ENCODE measurements around the gene LIPI. TPM values are rescaled to one million over a fixed set of nuclear protein-coding genes. Genes with fewer than 3 reads are reported as not detected.
"Not testable (repeated sequence)": the region's sequence is repeated elsewhere in the genome, so short reads cannot be mapped to it uniquely, and the experiment has no call there.

The LIPI gene
- total RNA-seq, 4 donors from 2014 or later: not detected

- Histone ChIP-seq H3K9me3 (no peaks in the 10 kb centered on the region), H3K4me1 (no peaks in the 10 kb centered on the region), H3K27ac (no peak overlapping the region), H3K27me3 (no peaks in the 10 kb centered on the region), H3K36me3 (no peaks in the 10 kb centered on the region), H3K4me3 (no peak overlapping the region)
- no peak for TF ChIP-seq CTCF (IDR thresholded peaks at IDR 0.05)
- no peak for TF ChIP-seq POLR2A (IDR thresholded peaks at IDR 0.05)
- no peak for DNase-seq
Observed at GRCh38 chr21:14097881-14098499, 112.8 kb downstream of the LIPI start.

- Histone ChIP-seq H3K9me3 (no peaks in the 10 kb centered on the region), H3K36me3 (no peaks in the 10 kb centered on the region), H3K27ac (no peak overlapping the region), H3K27me3 (no peaks in the 10 kb centered on the region), H3K4me1 (no peaks in the 10 kb centered on the region), H3K4me3 (no peak overlapping the region)
- no peak for DNase-seq
- TF ChIP-seq POLR2A (IDR thresholded peaks at IDR 0.05) (no peak), CTCF (IDR thresholded peaks at IDR 0.05) (no peak)
Observed at GRCh38 chr21:14096577-14096976, 114.2 kb downstream of the LIPI start.

GRCh38 chr21:14096172-14096571 is 114.6 kb downstream of the LIPI start:
- no peak for DNase-seq
- Histone ChIP-seq H3K36me3 (no peaks in the 10 kb centered on the region), H3K4me3 (no peak overlapping the region), H3K9me3 (no peaks in the 10 kb centered on the region), H3K27me3 (no peaks in the 10 kb centered on the region), H3K27ac (no peak overlapping the region), H3K4me1 (no peaks in the 10 kb centered on the region)
- TF ChIP-seq POLR2A (IDR thresholded peaks at IDR 0.05): no peak
- TF ChIP-seq CTCF (IDR thresholded peaks at IDR 0.05): no peak

GRCh38 chr21:14095056-14095455 is 115.7 kb downstream of the LIPI start:
- TF ChIP-seq CTCF (IDR thresholded peaks at IDR 0.05) (no peak), POLR2A (IDR thresholded peaks at IDR 0.05) (no peak)
- no peak overlapping the region for H3K4me3 ChIP-seq
- no peak overlapping the region for H3K27ac ChIP-seq
- no peaks in the 10 kb centered on the region for H3K36me3 ChIP-seq
- H3K27me3 ChIP-seq: no peaks in the 10 kb centered on the region
- no peaks in the 10 kb centered on the region for H3K9me3 ChIP-seq
- no peak for DNase-seq
- no peaks in the 10 kb centered on the region for H3K4me1 ChIP-seq

GRCh38 chr21:14092834-14093560 is 117.8 kb downstream of the LIPI start:
- H3K27me3 ChIP-seq: no peaks in the 10 kb centered on the region
- no peak for DNase-seq
- TF ChIP-seq CTCF (IDR thresholded peaks at IDR 0.05): no peak
- no peak for TF ChIP-seq POLR2A (IDR thresholded peaks at IDR 0.05)
- H3K4me1 ChIP-seq: no peaks in the 10 kb centered on the region
- no peak overlapping the region for H3K27ac ChIP-seq
- H3K9me3 ChIP-seq: no peaks in the 10 kb centered on the region
- no peaks in the 10 kb centered on the region for H3K36me3 ChIP-seq
- no peak overlapping the region for H3K4me3 ChIP-seq

GRCh38 chr21:14090184-14090583 is 120.6 kb downstream of the LIPI start:
- not testable (repeated sequence) for H3K4me1 ChIP-seq, H3K36me3 ChIP-seq, H3K27ac ChIP-seq, H3K9me3 ChIP-seq, H3K4me3 ChIP-seq, DNase-seq, H3K27me3 ChIP-seq
